WTC11 (cell line): Measurements from ENCODE around the gene TMEFF2. TPM values are rescaled to one million over a fixed set of nuclear protein-coding genes. Genes with fewer than 3 reads are reported as not detected.

Experiments used
- ATAC-seq: fragments of 200-7000 bp; cut with Tn5 transposase; 2 replicates; pipeline ENCODE4 v1.10.0; 2021; ENCODE audit warnings: mild to moderate bottlenecking, moderate library complexity
- CTCF ChIA-PET: fragments of 300-600 bp; sonication (Branson Sonifier 250); formaldehyde crosslinking; loops from one replicate; lab custom pipeline; 2021; ENCODE audit warnings: antibody characterized with exemption; lab: Charles Lee
- POLR2A ChIA-PET: fragments of 350-600 bp; sonication (Branson Sonifier 250); formaldehyde crosslinking; loops from one replicate; lab custom pipeline; 2021; ENCODE audit warnings: antibody characterized with exemption; lab: Charles Lee
- DNase-seq: peaks from one replicate; pipeline ENCODE4 v3.0.0; 2021; ENCODE audit warnings: low spot score
- H3K27ac Mint-ChIP-seq: 2 replicates; pipeline ENCODE4 v1.8.0; 2021; ENCODE audit warnings: mixed read lengths
- H3K27me3 Mint-ChIP-seq: 2 replicates; pipeline ENCODE4 v1.8.0; 2021; ENCODE audit warnings: low read depth, mild to moderate bottlenecking, moderate library complexity, mixed read lengths
- H3K36me3 Mint-ChIP-seq: 2 replicates; pipeline ENCODE4 v1.8.0; 2021; ENCODE audit warnings: mixed read lengths
- H3K4me1 Mint-ChIP-seq: 2 replicates; pipeline ENCODE4 v1.8.0; 2022; ENCODE audit warnings: mixed read lengths
- H3K4me3 Mint-ChIP-seq: 2 replicates; pipeline ENCODE4 v1.8.0; 2021; ENCODE audit warnings: mild to moderate bottlenecking, moderate library complexity, mixed read lengths
- H3K9me3 Mint-ChIP-seq: 2 replicates; pipeline ENCODE4 v1.8.0; 2021; ENCODE audit warnings: mixed read lengths
- MYBL2 ChIP-seq: sonication (generic); formaldehyde crosslinking; IDR thresholded peaks from 2 replicates; pipeline ENCODE4 v1.8.1; 2023; ENCODE audit warnings: mild to moderate bottlenecking, moderate library complexity, missing genetic modification reagents
- NFYB ChIP-seq: sonication (generic); formaldehyde crosslinking; conservative IDR thresholded peaks from 2 replicates; pipeline ENCODE4 v1.8.0; 2022; ENCODE audit warnings: low read depth, missing genetic modification reagents
- NR2C2 ChIP-seq: sonication (generic); formaldehyde crosslinking; IDR thresholded peaks from 2 replicates; pipeline ENCODE4 v1.8.0; 2022; ENCODE audit warnings: mild to moderate bottlenecking, missing genetic modification reagents
- NR3C1 ChIP-seq: sonication (generic); formaldehyde crosslinking; conservative IDR thresholded peaks from 2 replicates; pipeline ENCODE4 v1.8.1; 2023; ENCODE audit warnings: low read depth, mild to moderate bottlenecking, missing genetic modification reagents
- RELA ChIP-seq: sonication (generic); formaldehyde crosslinking; IDR thresholded peaks from 2 replicates; pipeline ENCODE4 v1.8.1; 2022; ENCODE audit warnings: missing genetic modification reagents, mild to moderate bottlenecking, borderline replicate concordance
- SP1 ChIP-seq: sonication (generic); formaldehyde crosslinking; conservative IDR thresholded peaks from 2 replicates; pipeline ENCODE4 v1.8.1; 2022; ENCODE audit warnings: missing genetic modification reagents
- ZBTB21 ChIP-seq: sonication (generic); formaldehyde crosslinking; IDR thresholded peaks from 2 replicates; pipeline ENCODE4 v1.8.1; 2023; ENCODE audit warnings: mild to moderate bottlenecking, missing genetic modification reagents, borderline replicate concordance
- ZNF121 ChIP-seq: sonication (generic); formaldehyde crosslinking; IDR thresholded peaks from 2 replicates; pipeline ENCODE4 v1.8.0; 2023; ENCODE audit warnings: missing genetic modification reagents
- ZNF138 ChIP-seq: sonication (generic); formaldehyde crosslinking; conservative IDR thresholded peaks from 2 replicates; pipeline ENCODE4 v1.8.1; 2022; ENCODE audit warnings: mild to moderate bottlenecking, moderate library complexity, missing genetic modification reagents
- ZNF232 ChIP-seq: sonication (generic); formaldehyde crosslinking; IDR thresholded peaks from 2 replicates; pipeline ENCODE4 v1.8.0; 2022; ENCODE audit warnings: mild to moderate bottlenecking, missing genetic modification reagents
- ZNF317 ChIP-seq: sonication (generic); formaldehyde crosslinking; IDR thresholded peaks from 2 replicates; pipeline ENCODE4 v1.8.1; 2023; ENCODE audit warnings: low read depth, mild to moderate bottlenecking, moderate library complexity, missing genetic modification reagents, borderline replicate concordance
- total RNA-seq: library from RNA; stranded (reverse); gene quantifications from 3 replicates; pipeline ENCODE4 v1.2.3, GENCODE V29; 2021
- TF ChIP-seq, protein P1 (sequence below): sonication (generic); formaldehyde crosslinking; IDR thresholded peaks from 2 replicates; pipeline ENCODE4 v1.8.1; 2023; ENCODE audit warnings: mild to moderate bottlenecking, missing genetic modification reagents, moderate library complexity
- TF ChIP-seq, protein P2 (sequence below): sonication (generic); formaldehyde crosslinking; conservative IDR thresholded peaks from 2 replicates; pipeline ENCODE4 v1.8.1; 2023; ENCODE audit warnings: mild to moderate bottlenecking, low read depth, missing genetic modification reagents, moderate library complexity
- TF ChIP-seq, protein P3 (sequence below): sonication (generic); formaldehyde crosslinking; IDR thresholded peaks from 2 replicates; pipeline ENCODE4 v1.8.1; 2022; ENCODE audit warnings: low read depth, missing genetic modification reagents, borderline replicate concordance
- TF ChIP-seq, protein P4 (sequence below): sonication (generic); formaldehyde crosslinking; IDR thresholded peaks from 2 replicates; pipeline ENCODE4 v1.8.1; 2023; ENCODE audit warnings: mild to moderate bottlenecking, missing genetic modification reagents
- TF ChIP-seq, protein P5 (sequence below): sonication (generic); formaldehyde crosslinking; IDR thresholded peaks from 2 replicates; pipeline ENCODE4 v1.8.0; 2023; ENCODE audit warnings: mild to moderate bottlenecking, missing genetic modification reagents
- TF ChIP-seq, protein P6 (sequence below): fragments of 250-450 bp; sonication (Bioruptor Pico); IDR thresholded peaks from 2 replicates; pipeline ENCODE4 v1.9.0; 2021; ENCODE audit warnings: mild to moderate bottlenecking
- TF ChIP-seq, protein P7 (sequence below): sonication (generic); formaldehyde crosslinking; IDR thresholded peaks from 2 replicates; pipeline ENCODE4 v1.8.0; 2022; ENCODE audit warnings: mild to moderate bottlenecking, missing genetic modification reagents

TMEFF2 gene
- total RNA-seq, 1 experiment from 2014 or later: 2.3 TPM

DNA sequence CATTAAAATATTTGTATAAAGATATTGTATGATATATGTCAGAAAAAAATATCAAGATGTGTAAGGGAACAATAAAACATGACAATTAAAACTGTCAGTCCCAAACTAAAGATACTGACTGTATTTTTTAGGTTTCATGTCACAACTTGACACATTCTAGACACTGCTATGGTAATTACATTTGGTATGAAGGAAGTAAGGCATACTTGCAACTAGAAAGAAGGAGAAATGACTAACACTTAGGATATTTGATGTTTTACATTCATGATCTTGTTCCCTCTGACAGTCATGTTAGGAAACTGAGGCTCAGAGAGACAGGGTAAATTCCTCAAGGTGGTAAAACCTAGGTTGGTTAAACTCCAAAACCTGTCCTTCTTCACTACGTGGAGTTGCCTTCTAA lies 68.3 kb downstream of the TMEFF2 start:
- H3K27ac Mint-ChIP-seq: no peak overlapping the region
- no peaks in the 10 kb centered on the region for H3K36me3 Mint-ChIP-seq
- POLR2A ChIA-PET: no interaction called here
- CTCF ChIA-PET: no interaction called here
- no peaks in the 10 kb centered on the region for H3K9me3 Mint-ChIP-seq
- no peak overlapping the region for H3K4me3 Mint-ChIP-seq
- TF ChIP-seq, protein P1, sequence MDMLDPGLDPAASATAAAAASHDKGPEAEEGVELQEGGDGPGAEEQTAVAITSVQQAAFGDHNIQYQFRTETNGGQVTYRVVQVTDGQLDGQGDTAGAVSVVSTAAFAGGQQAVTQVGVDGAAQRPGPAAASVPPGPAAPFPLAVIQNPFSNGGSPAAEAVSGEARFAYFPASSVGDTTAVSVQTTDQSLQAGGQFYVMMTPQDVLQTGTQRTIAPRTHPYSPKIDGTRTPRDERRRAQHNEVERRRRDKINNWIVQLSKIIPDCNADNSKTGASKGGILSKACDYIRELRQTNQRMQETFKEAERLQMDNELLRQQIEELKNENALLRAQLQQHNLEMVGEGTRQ (CRISPR knock-in tag): no peak
- TF ChIP-seq SP1 (CRISPR knock-in tag): no peak
- TF ChIP-seq, protein P2, sequence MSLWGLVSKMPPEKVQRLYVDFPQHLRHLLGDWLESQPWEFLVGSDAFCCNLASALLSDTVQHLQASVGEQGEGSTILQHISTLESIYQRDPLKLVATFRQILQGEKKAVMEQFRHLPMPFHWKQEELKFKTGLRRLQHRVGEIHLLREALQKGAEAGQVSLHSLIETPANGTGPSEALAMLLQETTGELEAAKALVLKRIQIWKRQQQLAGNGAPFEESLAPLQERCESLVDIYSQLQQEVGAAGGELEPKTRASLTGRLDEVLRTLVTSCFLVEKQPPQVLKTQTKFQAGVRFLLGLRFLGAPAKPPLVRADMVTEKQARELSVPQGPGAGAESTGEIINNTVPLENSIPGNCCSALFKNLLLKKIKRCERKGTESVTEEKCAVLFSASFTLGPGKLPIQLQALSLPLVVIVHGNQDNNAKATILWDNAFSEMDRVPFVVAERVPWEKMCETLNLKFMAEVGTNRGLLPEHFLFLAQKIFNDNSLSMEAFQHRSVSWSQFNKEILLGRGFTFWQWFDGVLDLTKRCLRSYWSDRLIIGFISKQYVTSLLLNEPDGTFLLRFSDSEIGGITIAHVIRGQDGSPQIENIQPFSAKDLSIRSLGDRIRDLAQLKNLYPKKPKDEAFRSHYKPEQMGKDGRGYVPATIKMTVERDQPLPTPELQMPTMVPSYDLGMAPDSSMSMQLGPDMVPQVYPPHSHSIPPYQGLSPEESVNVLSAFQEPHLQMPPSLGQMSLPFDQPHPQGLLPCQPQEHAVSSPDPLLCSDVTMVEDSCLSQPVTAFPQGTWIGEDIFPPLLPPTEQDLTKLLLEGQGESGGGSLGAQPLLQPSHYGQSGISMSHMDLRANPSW: no peak
- TF ChIP-seq, protein P3, sequence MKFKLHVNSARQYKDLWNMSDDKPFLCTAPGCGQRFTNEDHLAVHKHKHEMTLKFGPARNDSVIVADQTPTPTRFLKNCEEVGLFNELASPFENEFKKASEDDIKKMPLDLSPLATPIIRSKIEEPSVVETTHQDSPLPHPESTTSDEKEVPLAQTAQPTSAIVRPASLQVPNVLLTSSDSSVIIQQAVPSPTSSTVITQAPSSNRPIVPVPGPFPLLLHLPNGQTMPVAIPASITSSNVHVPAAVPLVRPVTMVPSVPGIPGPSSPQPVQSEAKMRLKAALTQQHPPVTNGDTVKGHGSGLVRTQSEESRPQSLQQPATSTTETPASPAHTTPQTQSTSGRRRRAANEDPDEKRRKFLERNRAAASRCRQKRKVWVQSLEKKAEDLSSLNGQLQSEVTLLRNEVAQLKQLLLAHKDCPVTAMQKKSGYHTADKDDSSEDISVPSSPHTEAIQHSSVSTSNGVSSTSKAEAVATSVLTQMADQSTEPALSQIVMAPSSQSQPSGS (CRISPR knock-in tag): no peak
- TF ChIP-seq MYBL2 (CRISPR knock-in tag): no peak
- TF ChIP-seq ZNF121: no peak
- no peak for TF ChIP-seq RELA (CRISPR knock-in tag)
- no peak for TF ChIP-seq ZNF317
- TF ChIP-seq, protein P4, sequence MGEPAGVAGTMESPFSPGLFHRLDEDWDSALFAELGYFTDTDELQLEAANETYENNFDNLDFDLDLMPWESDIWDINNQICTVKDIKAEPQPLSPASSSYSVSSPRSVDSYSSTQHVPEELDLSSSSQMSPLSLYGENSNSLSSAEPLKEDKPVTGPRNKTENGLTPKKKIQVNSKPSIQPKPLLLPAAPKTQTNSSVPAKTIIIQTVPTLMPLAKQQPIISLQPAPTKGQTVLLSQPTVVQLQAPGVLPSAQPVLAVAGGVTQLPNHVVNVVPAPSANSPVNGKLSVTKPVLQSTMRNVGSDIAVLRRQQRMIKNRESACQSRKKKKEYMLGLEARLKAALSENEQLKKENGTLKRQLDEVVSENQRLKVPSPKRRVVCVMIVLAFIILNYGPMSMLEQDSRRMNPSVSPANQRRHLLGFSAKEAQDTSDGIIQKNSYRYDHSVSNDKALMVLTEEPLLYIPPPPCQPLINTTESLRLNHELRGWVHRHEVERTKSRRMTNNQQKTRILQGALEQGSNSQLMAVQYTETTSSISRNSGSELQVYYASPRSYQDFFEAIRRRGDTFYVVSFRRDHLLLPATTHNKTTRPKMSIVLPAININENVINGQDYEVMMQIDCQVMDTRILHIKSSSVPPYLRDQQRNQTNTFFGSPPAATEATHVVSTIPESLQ: no peak
- TF ChIP-seq, protein P5, sequence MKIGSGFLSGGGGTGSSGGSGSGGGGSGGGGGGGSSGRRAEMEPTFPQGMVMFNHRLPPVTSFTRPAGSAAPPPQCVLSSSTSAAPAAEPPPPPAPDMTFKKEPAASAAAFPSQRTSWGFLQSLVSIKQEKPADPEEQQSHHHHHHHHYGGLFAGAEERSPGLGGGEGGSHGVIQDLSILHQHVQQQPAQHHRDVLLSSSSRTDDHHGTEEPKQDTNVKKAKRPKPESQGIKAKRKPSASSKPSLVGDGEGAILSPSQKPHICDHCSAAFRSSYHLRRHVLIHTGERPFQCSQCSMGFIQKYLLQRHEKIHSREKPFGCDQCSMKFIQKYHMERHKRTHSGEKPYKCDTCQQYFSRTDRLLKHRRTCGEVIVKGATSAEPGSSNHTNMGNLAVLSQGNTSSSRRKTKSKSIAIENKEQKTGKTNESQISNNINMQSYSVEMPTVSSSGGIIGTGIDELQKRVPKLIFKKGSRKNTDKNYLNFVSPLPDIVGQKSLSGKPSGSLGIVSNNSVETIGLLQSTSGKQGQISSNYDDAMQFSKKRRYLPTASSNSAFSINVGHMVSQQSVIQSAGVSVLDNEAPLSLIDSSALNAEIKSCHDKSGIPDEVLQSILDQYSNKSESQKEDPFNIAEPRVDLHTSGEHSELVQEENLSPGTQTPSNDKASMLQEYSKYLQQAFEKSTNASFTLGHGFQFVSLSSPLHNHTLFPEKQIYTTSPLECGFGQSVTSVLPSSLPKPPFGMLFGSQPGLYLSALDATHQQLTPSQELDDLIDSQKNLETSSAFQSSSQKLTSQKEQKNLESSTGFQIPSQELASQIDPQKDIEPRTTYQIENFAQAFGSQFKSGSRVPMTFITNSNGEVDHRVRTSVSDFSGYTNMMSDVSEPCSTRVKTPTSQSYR: no peak
- TF ChIP-seq NR3C1 (CRISPR knock-in tag): no peak
- no peak for TF ChIP-seq ZNF232 (CRISPR knock-in tag)
- no peak for TF ChIP-seq NFYB (CRISPR knock-in tag)
- TF ChIP-seq NR2C2 (CRISPR knock-in tag): no peak
- no peak for TF ChIP-seq ZNF138 (CRISPR knock-in tag)
- TF ChIP-seq ZBTB21 (CRISPR knock-in tag): no peak
- TF ChIP-seq, protein P6, sequence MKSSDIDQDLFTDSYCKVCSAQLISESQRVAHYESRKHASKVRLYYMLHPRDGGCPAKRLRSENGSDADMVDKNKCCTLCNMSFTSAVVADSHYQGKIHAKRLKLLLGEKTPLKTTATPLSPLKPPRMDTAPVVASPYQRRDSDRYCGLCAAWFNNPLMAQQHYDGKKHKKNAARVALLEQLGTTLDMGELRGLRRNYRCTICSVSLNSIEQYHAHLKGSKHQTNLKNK: no peak
- TF ChIP-seq, protein P7, sequence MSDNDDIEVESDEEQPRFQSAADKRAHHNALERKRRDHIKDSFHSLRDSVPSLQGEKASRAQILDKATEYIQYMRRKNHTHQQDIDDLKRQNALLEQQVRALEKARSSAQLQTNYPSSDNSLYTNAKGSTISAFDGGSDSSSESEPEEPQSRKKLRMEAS (CRISPR knock-in tag): no peak
- H3K27me3 Mint-ChIP-seq: peaks cover 3% of the 10 kb centered on the region; the same call in 1 of the 2 replicates
- no peak for DNase-seq
- no peak for ATAC-seq
- peaks cover 36% of the 10 kb centered on the region for H3K4me1 Mint-ChIP-seq
